Glomerular visceral epithelial cell (primary cell): ENCODE measurements around the gene BMPR2.
A peak's percentile ranks its signal among the peaks of the same experiment; 100 is the strongest.
"Not testable (repeated sequence)": the region's sequence is repeated elsewhere in the genome, so short reads cannot be mapped to it uniquely, and the experiment has no call there.

Experiments used
- DNase-seq: peaks from one replicate; pipeline ENCODE4 v3.0.0-alpha.2; 2016; ENCODE audit errors: extremely low spot score

Gene BMPR2

GRCh38 chr2:202382684-202383083 is 6.6 kb downstream of the BMPR2 start:
- DNase-seq, result no peak

GRCh38 chr2:202386495-202386894 is 10.4 kb downstream of the BMPR2 start:
- not testable (repeated sequence) for DNase-seq

- no peak for DNase-seq
Observed at GRCh38 chr2:202387608-202388342, 11.6 kb downstream of the BMPR2 start.

- DNase-seq, result no peak
Observed at GRCh38 chr2:202400941-202401340, 24.8 kb downstream of the BMPR2 start.

- DNase-seq, result no peak
Observed at GRCh38 chr2:202405798-202406197, 29.7 kb downstream of the BMPR2 start.

- no peak for DNase-seq
Observed at GRCh38 chr2:202406445-202406978, 30.4 kb downstream of the BMPR2 start.

GRCh38 chr2:202408546-202409140 is 32.5 kb downstream of the BMPR2 start:
- DNase-seq, result no peak

GRCh38 chr2:202410092-202410491 is 34.0 kb downstream of the BMPR2 start:
- DNase-seq, result peak; percentile 6

GRCh38 chr2:202411097-202411496 is 35.0 kb downstream of the BMPR2 start:
- no peak for DNase-seq

- DNase-seq, result no peak
Observed at GRCh38 chr2:202418027-202418426, 41.9 kb downstream of the BMPR2 start.

- DNase-seq, result no peak
Observed at GRCh38 chr2:202418511-202418910, 42.4 kb downstream of the BMPR2 start.

GRCh38 chr2:202423139-202423538 is 47.0 kb downstream of the BMPR2 start:
- no peak for DNase-seq

- peak; percentile 31 for DNase-seq
Observed at GRCh38 chr2:202425036-202425435, 48.9 kb downstream of the BMPR2 start.

- peak; percentile 15 for DNase-seq
Observed at GRCh38 chr2:202426751-202427150, 50.6 kb downstream of the BMPR2 start.

- no peak for DNase-seq
Observed at GRCh38 chr2:202429164-202429980, 53.2 kb downstream of the BMPR2 start.

GRCh38 chr2:202432776-202433175 is 56.6 kb downstream of the BMPR2 start:
- no peak for DNase-seq

- DNase-seq, result no peak
Observed at GRCh38 chr2:202434472-202434871, 58.3 kb downstream of the BMPR2 start.

GRCh38 chr2:202436626-202437025 is 60.5 kb downstream of the BMPR2 start:
- no peak for DNase-seq

GRCh38 chr2:202440117-202440516 is 64.0 kb downstream of the BMPR2 start:
- DNase-seq, result not testable (repeated sequence)

GRCh38 chr2:202442882-202443281 is 66.8 kb downstream of the BMPR2 start:
- no peak for DNase-seq

- no peak for DNase-seq
Observed at GRCh38 chr2:202444000-202444399, 67.9 kb downstream of the BMPR2 start.

- DNase-seq, result no peak
Observed at GRCh38 chr2:202449344-202449743, 73.2 kb downstream of the BMPR2 start.
